GM12878 (cell line): ENCODE results near the gene SLC6A3. TPM values are rescaled to one million over a fixed set of nuclear protein-coding genes. Genes with fewer than 3 reads are reported as not detected.

ENCODE experiments used
- ATAC-seq: fragments of 200-7000 bp; cut with Tn5 transposase; 3 replicates; pipeline ENCODE4 v1.9.1; 2020; ENCODE audit warnings: mild to moderate bottlenecking, moderate library complexity
- BruUV-seq: library from RNA; stranded (reverse); fragments of 400-500 nt; replicated peaks from 2 replicates; lab custom pipeline; 2021; lab: Mats Ljungman, UMichigan
- CTCF ChIA-PET: fragments of 300-600 bp; sonication (Branson Sonifier 250); formaldehyde crosslinking; extraction: SDS; loops from one replicate; lab custom pipeline; 2021; ENCODE audit warnings: inconsistent platforms; lab: Yijun Ruan, JAX
- POLR2A ChIA-PET: fragments of 350-600 bp; formaldehyde crosslinking; extraction: SDS; loops from one replicate; lab custom pipeline; 2021; ENCODE audit warnings: inconsistent platforms; lab: Charles Lee
- RAD21 ChIA-PET: fragments of 300-600 bp; sonication (Branson Sonifier 250); formaldehyde crosslinking; loops from one replicate; lab custom pipeline; 2023; ENCODE audit warnings: antibody characterized with exemption; ENCODE audit not compliant: unreplicated experiment; lab: Charles Lee
- SMC1A ChIA-PET: fragments of 300-600 bp; sonication (Branson Sonifier 250); formaldehyde crosslinking; loops from one replicate; lab custom pipeline; 2023; ENCODE audit not compliant: unreplicated experiment, uncharacterized antibody; lab: Charles Lee
- DNase-seq: peaks from one replicate; pipeline ENCODE4 v3.0.0-alpha.2; 2011; ENCODE audit warnings: low read depth, low spot score
- FAIRE-seq: peaks from 3 replicates; lab custom pipeline; 2011; peaks lifted over from hg19 to GRCh38; lab: Jason Lieb, UNC
- H2AFZ ChIP-seq: 2 replicates; pipeline ENCODE4 v1.6.0; 2011; ENCODE audit warnings: low read depth, low read length, control low read depth; ENCODE audit not compliant: control insufficient read depth
- H3K27ac ChIP-seq: 2 replicates; pipeline ENCODE4 v1.5.1; 2011; ENCODE audit warnings: control low read depth; ENCODE audit not compliant: control insufficient read depth, insufficient read depth
- H3K27me3 ChIP-seq, 2 experiments: replicated peaks in 1 of 2; 2 replicates each; pipeline versions ENCODE4 v1.6.0 to v1.6.1; 2011; ENCODE audit warnings: low read length in 1 of 2; ENCODE audit not compliant: control insufficient read depth in 2 of 2, insufficient read depth in 2 of 2
- H3K36me3 ChIP-seq, 2 experiments: 2 replicates each; pipeline ENCODE4 v1.5.1; 2011; ENCODE audit warnings: low read length in 1 of 2; ENCODE audit not compliant: control insufficient read depth in 2 of 2, insufficient read depth in 2 of 2
- H3K4me1 ChIP-seq: 2 replicates; pipeline ENCODE4 v1.6.1; 2011; ENCODE audit warnings: mild to moderate bottlenecking, low read length, moderate library complexity, mixed read lengths; ENCODE audit not compliant: control insufficient read depth, insufficient read depth
- H3K4me2 ChIP-seq: 2 replicates; pipeline ENCODE4 v1.6.0; 2011; ENCODE audit warnings: control low read depth; ENCODE audit not compliant: control insufficient read depth, insufficient read depth
- H3K4me3 ChIP-seq: fragments of 200-600 bp; sonication (generic); 2 replicates; pipeline ENCODE4 v1.5.1; 2016
- H3K79me2 ChIP-seq: 2 replicates; pipeline ENCODE4 v1.6.0; 2011; ENCODE audit warnings: low read length; ENCODE audit not compliant: control insufficient read depth, insufficient read depth
- H3K9ac ChIP-seq: 2 replicates; pipeline ENCODE4 v1.8.0; 2011; ENCODE audit warnings: low read length, control low read depth, mixed read lengths; ENCODE audit not compliant: control insufficient read depth, insufficient read depth
- H3K9me3 ChIP-seq: replicated peaks from 3 replicates; pipeline ENCODE4 v1.5.1; 2011; ENCODE audit warnings: mild to moderate bottlenecking, low read length; ENCODE audit not compliant: control insufficient read depth, insufficient read depth
- H4K20me1 ChIP-seq: 2 replicates; pipeline ENCODE4 v1.6.0; 2011; ENCODE audit not compliant: control insufficient read depth, insufficient read depth
- KAT2A ChIP-seq: conservative IDR thresholded peaks from 2 replicates; pipeline ENCODE4 v1.6.1; 2011; ENCODE audit warnings: low read depth, low read length; ENCODE audit not compliant: control insufficient read depth
- KLF5 ChIP-seq: fragments of 450-650 bp; IDR thresholded peaks from 2 replicates; pipeline ENCODE4 v1.6.1; 2014; ENCODE audit warnings: mild to moderate bottlenecking; ENCODE audit not compliant: partially characterized antibody
- MEF2A ChIP-seq: IDR thresholded peaks from 2 replicates; pipeline ENCODE4 v1.6.1; 2011; ENCODE audit warnings: low read depth, mild to moderate bottlenecking, low read length, moderate library complexity; ENCODE audit not compliant: insufficient read depth
- MEF2B ChIP-seq: fragments of 450-650 bp; IDR thresholded peaks from 2 replicates; pipeline ENCODE4 v1.6.1; 2018; ENCODE audit warnings: mild to moderate bottlenecking, moderate library complexity; ENCODE audit not compliant: partially characterized antibody, poor library complexity, severe bottlenecking
- POU2F2 ChIP-seq: IDR thresholded peaks from 3 replicates; pipeline ENCODE4 v1.6.1; 2011; ENCODE audit warnings: low read depth, mild to moderate bottlenecking, low read length, borderline replicate concordance
- RBBP5 ChIP-seq: fragments of 200-600 bp; sonication (generic); conservative IDR thresholded peaks from 2 replicates; pipeline ENCODE4 v1.6.1; 2016
- RFX5 ChIP-seq: IDR thresholded peaks from 2 replicates; pipeline ENCODE4 v1.6.1; 2011; ENCODE audit warnings: low read depth, low read length, improper control_type of control experiment
- TCF12 ChIP-seq: IDR thresholded peaks from 2 replicates; pipeline ENCODE4 v1.6.1; 2011; ENCODE audit warnings: low read depth, mild to moderate bottlenecking, low read length
- ZBTB11 ChIP-seq: fragments of 450-650 bp; formaldehyde crosslinking; IDR thresholded peaks from 2 replicates; pipeline ENCODE4 v1.5.0; 2022; ENCODE audit warnings: mild to moderate bottlenecking, missing genetic modification characterization
- ZNF217 ChIP-seq: fragments of 450-650 bp; IDR thresholded peaks from 2 replicates; pipeline ENCODE4 v1.6.1; 2017; ENCODE audit warnings: antibody characterized with exemption, mild to moderate bottlenecking
- ZNF274 ChIP-seq: IDR thresholded peaks from one replicate; pipeline ENCODE4 v1.8.0; 2011; ENCODE audit not compliant: insufficient read length, insufficient read depth
- WGBS: methylation state at CpG from one replicate; pipeline ENCODE4 v1.1.6; 2016; ENCODE audit warnings: low lambda C conversion rate; ENCODE audit not compliant: insufficient replicate concordance, insufficient coverage; ENCODE audit errors: missing lambda C conversion rate; 5-methylcytosine and 5-hydroxymethylcytosine counted together
- in situ Hi-C: fragments of 300-500 bp; cut with MboI; formaldehyde crosslinking; loops from 9 replicates; pipeline ENCODE4 v1.14.3; 2018; ENCODE audit warnings: mixed read lengths
- intact Hi-C: fragments of 100-400 bp; cut with micrococcal nuclease; formaldehyde crosslinking; loops from one replicate; pipeline ENCODE4 v1.14.2; 2022; ENCODE audit not compliant: unreplicated experiment
- polyA plus RNA-seq, 11 experiments: library from polyadenylated mRNA; depleted of rRNA in 4 of 11; unstranded in 6 of 11; stranded (reverse) in 5 of 11; fragments of >200 nt; fragmentation: Nextera tagmentation in 4 of 11; fragmentation: Illumina TruSeq in 1 of 11; extraction: Ambion mirVana in 4 of 11; extraction: Trizol in 1 of 11; gene quantifications; 1 replicate in 1 of 11; 2 replicates in 10 of 11; pipeline versions ENCODE4 v1.2.1 to v1.2.3, GENCODE V29; 2011 to 2016; ENCODE audit warnings: inconsistent platforms in 2 of 11, missing spikeins in 2 of 11, low read depth in 1 of 11
- total RNA-seq, 4 experiments: library from RNA; depleted of rRNA in 3 of 4; stranded (reverse); fragments of >200 nt in 3 of 4; fragmentation: Illumina TruSeq in 1 of 4; extraction: Trizol in 1 of 4; gene quantifications; 2 replicates each; pipeline versions ENCODE4 v1.2.1 to v1.2.3, GENCODE V29; 2013 to 2021
- TF ChIP-seq, protein P1 (sequence below): fragments of 450-650 bp; formaldehyde crosslinking; IDR thresholded peaks from 2 replicates; pipeline ENCODE4 v1.4.0; 2020; ENCODE audit warnings: mild to moderate bottlenecking, moderate library complexity
- TF ChIP-seq, protein P2 (sequence below): IDR thresholded peaks from 2 replicates; pipeline ENCODE4 v1.6.1; 2012; ENCODE audit warnings: mild to moderate bottlenecking, low read depth, low read length

The SLC6A3 gene
- total and polyA plus RNA-seq, 10 of the 15 experiments (the other 5 are each of a cell fraction or from before 2014, with no cell fraction given), result 0.01 TPM; not detected in 9

- no peak for DNase-seq
- Histone ChIP-seq H3K36me3 (no peaks in the 10 kb centered on the region), H4K20me1 (no peaks in the 10 kb centered on the region), H3K4me3 (no peak overlapping the region), H3K9me3 (no peaks in the 10 kb centered on the region), H3K27me3 (peaks cover 0 to 2% of the 10 kb centered on the region in 2 experiments; a peak in 2 of 4 replicates), H3K4me2 (no peak overlapping the region), H3K9ac (no peak overlapping the region), H3K79me2 (no peaks in the 10 kb centered on the region), H3K27ac (no peak overlapping the region), H2AFZ (no peak overlapping the region), H3K4me1 (no peaks in the 10 kb centered on the region; the same call in 1 of the 2 replicates)
- no peak for ATAC-seq
- intact Hi-C loops (no loop called here), in situ Hi-C loops (no loop called here)
- POLR2A ChIA-PET, result no interaction called here
- CTCF ChIA-PET, result interaction anchor here (0.9 to 1.2 kb wide), 2 partner anchors 10 to 64 kb away, joined by 3 read pairs; no protein-coding TSS in a partner anchor
- RAD21 ChIA-PET, result no interaction called here
- no TSS peak for BruUV-seq
- 79% methylated on average over 4 of the region's 4 CpGs for WGBS
- SMC1A ChIA-PET, result no interaction called here
- no peak for FAIRE-seq
- TF ChIP-seq ZNF274, result no peak
- no peak for TF ChIP-seq RFX5
- no peak for TF ChIP-seq KLF5
- TF ChIP-seq KAT2A, result no peak
- no peak for TF ChIP-seq MEF2B
- TF ChIP-seq, protein P1, sequence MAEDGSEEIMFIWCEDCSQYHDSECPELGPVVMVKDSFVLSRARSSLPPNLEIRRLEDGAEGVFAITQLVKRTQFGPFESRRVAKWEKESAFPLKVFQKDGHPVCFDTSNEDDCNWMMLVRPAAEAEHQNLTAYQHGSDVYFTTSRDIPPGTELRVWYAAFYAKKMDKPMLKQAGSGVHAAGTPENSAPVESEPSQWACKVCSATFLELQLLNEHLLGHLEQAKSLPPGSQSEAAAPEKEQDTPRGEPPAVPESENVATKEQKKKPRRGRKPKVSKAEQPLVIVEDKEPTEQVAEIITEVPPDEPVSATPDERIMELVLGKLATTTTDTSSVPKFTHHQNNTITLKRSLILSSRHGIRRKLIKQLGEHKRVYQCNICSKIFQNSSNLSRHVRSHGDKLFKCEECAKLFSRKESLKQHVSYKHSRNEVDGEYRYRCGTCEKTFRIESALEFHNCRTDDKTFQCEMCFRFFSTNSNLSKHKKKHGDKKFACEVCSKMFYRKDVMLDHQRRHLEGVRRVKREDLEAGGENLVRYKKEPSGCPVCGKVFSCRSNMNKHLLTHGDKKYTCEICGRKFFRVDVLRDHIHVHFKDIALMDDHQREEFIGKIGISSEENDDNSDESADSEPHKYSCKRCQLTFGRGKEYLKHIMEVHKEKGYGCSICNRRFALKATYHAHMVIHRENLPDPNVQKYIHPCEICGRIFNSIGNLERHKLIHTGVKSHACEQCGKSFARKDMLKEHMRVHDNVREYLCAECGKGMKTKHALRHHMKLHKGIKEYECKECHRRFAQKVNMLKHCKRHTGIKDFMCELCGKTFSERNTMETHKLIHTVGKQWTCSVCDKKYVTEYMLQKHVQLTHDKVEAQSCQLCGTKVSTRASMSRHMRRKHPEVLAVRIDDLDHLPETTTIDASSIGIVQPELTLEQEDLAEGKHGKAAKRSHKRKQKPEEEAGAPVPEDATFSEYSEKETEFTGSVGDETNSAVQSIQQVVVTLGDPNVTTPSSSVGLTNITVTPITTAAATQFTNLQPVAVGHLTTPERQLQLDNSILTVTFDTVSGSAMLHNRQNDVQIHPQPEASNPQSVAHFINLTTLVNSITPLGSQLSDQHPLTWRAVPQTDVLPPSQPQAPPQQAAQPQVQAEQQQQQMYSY (CRISPR knock-in tag), result no peak
- TF ChIP-seq ZNF217, result no peak
- TF ChIP-seq ZBTB11 (CRISPR knock-in tag), result no peak
- no peak for TF ChIP-seq TCF12
- TF ChIP-seq MEF2A, result no peak
- TF ChIP-seq, protein P2, sequence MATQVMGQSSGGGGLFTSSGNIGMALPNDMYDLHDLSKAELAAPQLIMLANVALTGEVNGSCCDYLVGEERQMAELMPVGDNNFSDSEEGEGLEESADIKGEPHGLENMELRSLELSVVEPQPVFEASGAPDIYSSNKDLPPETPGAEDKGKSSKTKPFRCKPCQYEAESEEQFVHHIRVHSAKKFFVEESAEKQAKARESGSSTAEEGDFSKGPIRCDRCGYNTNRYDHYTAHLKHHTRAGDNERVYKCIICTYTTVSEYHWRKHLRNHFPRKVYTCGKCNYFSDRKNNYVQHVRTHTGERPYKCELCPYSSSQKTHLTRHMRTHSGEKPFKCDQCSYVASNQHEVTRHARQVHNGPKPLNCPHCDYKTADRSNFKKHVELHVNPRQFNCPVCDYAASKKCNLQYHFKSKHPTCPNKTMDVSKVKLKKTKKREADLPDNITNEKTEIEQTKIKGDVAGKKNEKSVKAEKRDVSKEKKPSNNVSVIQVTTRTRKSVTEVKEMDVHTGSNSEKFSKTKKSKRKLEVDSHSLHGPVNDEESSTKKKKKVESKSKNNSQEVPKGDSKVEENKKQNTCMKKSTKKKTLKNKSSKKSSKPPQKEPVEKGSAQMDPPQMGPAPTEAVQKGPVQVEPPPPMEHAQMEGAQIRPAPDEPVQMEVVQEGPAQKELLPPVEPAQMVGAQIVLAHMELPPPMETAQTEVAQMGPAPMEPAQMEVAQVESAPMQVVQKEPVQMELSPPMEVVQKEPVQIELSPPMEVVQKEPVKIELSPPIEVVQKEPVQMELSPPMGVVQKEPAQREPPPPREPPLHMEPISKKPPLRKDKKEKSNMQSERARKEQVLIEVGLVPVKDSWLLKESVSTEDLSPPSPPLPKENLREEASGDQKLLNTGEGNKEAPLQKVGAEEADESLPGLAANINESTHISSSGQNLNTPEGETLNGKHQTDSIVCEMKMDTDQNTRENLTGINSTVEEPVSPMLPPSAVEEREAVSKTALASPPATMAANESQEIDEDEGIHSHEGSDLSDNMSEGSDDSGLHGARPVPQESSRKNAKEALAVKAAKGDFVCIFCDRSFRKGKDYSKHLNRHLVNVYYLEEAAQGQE, result no peak
- TF ChIP-seq POU2F2, result no peak
- TF ChIP-seq RBBP5, result no peak
These were observed 94.1 kb downstream of the SLC6A3 start for GRCh38 chr5:1351156-1351555.
